Frontal cortex (tissue), 4 donors: ENCODE measurements around the gene MAGOH. TPM values are rescaled to one million over a fixed set of nuclear protein-coding genes. Genes with fewer than 3 reads are reported as not detected.

Experiments
- DNase-seq, 2 donors: peaks; one replicate each; pipeline ENCODE4 v3.0.0; 2012; ENCODE audit warnings: low spot score in 2 of 2
- FAIRE-seq: peaks from 2 replicates; lab custom pipeline; 2012; peaks lifted over from hg19 to GRCh38; lab: Jason Lieb, UNC
- total RNA-seq: library from RNA; depleted of rRNA; stranded (reverse); fragments of >200 nt; gene quantifications from one replicate; pipeline ENCODE4 v1.2.3, GENCODE V29; 2014
- donor health status: control.
- donor health status: control.
- donor health status: control.

Gene MAGOH
- total RNA-seq, 1 donor from 2014 or later, result 15.9 TPM

DNA sequence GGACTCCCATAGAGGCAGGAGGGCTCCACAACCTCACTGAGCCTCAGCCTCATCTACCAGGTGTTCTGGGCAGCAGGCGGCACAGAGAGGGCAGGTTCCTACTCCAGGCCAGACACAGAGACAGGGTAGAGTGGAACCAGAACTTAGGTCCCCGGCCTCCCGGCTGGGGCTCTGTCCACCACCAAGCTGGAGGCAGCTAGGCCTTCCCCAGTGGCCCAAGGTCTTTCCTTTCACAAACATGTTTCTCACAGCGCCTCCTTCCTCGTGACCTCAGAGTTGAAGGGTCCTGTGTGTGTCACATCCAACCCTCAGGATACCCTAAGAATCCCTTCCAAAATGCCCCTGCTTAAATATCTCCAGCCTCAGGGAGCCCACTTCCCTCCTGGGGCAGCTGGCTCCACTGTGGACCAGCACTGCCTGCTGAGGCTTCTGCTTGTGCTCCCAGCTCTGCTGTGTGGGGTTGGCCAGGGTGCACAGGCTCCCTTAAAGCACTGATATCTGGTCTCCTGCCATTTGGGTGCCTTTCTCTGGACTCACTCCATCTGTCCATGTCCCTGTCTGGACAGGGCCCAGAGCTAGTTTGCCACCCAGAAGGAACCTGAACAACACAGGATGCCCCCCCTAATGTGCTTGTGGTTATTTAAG is 33.2 kb upstream of the MAGOH start:
- no peak for FAIRE-seq

DNA sequence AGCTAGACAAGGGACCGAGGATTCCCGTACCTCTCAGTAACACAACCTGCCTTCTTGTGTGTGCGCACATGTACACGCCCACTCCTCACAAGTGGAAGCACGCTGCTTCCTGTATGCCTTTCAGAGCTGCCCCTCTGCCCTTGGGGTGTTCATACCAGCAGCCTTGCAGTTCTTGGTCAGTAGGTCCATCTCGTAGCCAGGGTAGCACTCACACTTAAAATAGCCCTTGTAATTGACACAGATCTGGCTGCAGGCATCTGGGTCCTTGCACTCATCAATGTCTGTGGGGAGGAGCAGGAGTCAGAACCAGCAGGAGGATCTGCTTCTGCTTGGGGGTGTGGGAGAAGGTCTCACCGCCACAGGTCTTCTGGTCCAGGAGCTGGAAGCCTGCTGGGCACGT is 32.6 kb upstream of the MAGOH start:
- no peak for DNase-seq
- no peak for FAIRE-seq

More for the DNA sequence above, 33.2 kb upstream of the MAGOH start:
- no peak for DNase-seq

DNA sequence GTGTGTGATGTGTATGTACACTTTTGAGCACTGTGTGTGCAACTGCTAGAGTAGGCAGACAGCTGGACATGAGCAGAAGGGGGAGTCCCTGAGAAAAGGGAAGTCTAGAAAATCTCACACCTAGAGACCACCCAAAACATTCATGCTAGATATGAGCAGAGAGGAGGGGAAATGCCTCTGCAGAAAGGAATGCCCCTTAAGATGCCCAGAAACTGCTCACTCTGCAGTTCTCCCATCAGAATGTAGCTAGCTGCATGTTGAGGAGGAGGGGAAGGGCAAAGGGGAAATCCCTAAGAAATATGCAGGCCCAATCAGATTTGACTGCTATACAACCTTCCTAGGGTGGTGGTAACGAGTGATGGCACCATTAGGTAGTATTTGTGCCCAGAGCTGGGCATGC is 31.8 kb upstream of the MAGOH start:
- DNase-seq, result no peak
- FAIRE-seq, result no peak

DNA sequence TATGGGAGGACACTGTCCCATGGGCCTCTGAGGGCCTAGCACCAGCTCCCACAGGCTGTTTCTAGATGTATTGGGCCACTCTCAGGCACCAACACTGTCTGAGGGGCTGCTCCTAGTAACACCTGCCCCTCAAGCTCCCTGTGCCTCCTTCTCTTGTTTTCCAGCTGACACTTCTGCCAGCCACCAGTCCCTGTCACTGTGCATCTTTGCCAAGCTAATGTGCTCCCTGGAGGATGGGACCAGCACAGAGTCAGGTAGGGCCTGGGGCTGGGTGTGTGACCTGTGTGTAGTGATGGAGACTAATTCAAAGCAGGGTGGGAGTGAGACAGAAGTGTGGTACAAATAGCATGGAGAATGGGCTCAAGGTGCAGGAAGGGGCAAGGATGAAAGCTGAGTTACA is 29.4 kb upstream of the MAGOH start:
- no peak for FAIRE-seq

DNA sequence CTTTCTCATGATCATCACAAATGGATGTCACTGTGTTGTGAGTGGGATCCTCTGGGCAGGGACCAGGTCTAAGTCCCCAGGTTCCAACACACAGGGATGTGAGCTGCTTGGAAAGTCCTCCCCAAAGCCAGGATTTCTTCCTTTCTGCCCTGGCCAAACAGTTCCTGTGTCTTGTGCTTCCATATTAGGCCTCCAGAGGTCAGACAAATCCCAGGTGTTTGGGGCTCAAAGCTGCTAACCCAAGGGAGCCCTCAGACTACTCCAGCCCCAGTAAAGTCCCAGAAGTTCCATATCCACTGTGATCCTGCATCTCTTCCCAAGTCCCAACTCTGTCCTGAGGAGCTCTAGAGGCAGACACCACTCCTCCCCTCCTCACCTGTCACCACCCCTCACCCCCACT is 27.7 kb upstream of the MAGOH start:
- DNase-seq (no peak), FAIRE-seq (no peak)

More for the DNA sequence above, 29.4 kb upstream of the MAGOH start:
- no peak for DNase-seq

DNA sequence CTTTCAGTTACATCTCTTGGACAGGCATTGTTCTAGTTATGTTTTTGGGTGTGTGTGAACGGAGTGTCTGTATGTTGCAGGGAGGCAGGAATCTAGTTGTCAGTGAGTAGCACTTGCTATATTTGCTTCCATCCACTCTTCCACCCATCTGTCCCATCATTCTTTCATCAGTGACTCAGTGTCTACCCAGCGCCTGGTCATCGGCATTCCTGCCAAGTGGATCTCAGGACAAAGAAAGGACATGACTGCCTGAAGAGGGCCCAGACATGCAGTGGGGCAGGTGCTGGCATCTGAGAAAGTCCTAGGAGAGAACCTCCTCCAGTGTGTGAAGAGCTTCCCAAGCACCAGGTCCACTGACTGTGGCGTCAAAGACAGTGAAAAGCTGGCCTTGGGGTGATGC is 27.3 kb upstream of the MAGOH start:
- no peak for DNase-seq
- no peak for FAIRE-seq

DNA sequence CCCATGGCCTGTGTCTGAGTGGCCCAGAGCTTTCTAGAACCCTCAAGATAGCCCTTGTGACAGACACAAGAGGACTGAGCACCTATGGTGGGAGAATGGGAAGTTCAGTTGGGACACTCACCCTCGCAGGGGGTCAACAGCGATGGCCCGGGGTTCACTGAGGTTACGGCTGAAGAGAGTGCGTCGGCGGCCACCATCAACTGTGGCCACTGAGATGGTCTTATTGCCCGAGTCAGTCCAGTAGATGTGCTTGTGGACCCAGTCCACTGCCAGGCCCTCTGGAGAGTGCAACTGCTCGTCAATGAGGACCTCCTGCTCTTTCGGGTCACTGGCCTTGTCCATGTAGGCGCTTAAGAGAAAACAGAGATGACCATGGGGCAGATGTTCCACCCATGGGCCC is 25.7 kb upstream of the MAGOH start:
- DNase-seq, result no peak
- FAIRE-seq, result no peak

DNA sequence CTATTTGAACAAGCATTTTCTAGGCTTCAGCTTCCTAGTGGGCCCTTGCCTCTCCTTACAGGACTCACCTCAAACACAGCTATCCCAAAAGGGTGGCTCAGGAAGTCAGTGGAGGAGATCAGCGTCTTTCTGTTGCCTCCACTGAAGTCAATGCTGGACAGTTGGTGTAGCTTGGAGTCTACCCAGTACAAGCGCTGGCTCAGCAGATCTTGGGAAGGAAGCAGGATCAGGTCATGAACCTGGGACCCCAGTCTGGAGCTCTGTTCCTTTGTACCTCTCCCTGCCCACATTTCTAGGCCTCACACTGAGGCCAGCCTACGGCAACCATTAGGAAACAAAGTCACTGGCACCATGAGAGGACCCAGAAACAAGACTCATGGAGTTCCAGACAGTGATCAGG is 23.7 kb upstream of the MAGOH start:
- FAIRE-seq (no peak), DNase-seq (no peak)

DNA sequence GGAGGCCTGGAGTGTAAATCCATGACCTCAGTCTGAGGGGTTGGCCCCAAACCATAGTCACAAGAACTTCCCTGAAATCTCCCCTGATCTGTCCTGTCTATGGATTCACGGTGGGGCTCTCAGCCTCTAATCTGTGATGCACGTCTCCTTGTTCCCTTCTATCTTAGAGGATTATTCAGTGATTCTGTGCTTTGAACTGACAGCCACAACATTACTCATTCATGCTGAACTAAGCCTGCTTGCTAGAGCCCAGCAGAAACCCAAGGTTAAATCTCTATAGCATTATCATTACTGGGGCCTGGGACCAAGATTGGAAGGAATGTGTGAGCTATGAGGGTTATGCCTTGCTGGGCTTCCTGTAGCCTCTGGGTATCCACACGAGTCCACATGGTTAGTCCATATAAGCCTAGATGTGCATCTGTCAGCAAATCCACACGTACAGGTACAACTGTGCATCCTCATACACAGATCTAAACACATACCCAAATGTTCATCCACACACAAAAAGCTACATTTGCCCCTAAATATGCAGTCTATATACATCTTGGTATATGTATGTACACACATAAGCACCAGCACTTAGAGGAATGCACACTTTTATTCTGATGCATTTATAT is 22.4 kb upstream of the MAGOH start:
- no peak for FAIRE-seq
- no peak for DNase-seq

DNA sequence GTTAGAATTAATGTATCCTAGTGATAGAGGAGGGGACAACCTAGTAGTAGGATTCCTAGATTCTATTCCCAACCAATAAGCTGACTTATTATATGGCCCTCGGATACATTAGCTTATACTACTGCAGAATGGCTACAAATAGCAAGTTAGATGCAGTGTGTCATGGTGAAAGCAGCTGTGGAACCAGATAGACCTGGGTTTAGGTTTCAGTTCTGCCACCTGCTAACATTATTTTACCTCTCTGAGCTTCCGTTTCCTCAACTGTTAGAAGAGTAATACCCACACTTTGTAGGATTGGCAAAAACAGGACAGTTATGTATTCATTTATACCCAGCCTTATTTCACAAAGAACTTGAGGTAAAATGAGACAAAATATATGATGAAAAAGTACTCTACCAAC is 21.6 kb upstream of the MAGOH start:
- FAIRE-seq (no peak), DNase-seq (no peak)

DNA sequence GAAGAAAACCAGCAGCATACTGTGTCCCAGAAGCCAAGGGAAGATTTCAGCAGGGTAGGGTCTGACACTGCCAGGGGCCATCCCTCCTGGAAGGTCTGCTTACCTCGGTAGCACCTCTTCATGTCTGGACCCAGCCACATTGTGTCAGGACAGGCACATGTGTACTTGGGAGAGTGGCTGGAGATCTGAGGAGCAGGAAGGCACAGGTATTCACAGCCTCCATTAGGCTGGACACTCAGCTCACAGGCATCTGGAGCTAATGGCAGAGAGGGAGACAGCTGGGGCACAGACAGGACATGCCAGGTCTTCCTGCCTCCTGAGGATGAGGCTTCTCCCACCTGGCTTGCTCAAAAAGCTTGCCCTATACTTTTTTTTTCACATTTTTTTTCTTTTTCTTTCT is 19.9 kb upstream of the MAGOH start:
- no peak for FAIRE-seq
- DNase-seq, result no peak

DNA sequence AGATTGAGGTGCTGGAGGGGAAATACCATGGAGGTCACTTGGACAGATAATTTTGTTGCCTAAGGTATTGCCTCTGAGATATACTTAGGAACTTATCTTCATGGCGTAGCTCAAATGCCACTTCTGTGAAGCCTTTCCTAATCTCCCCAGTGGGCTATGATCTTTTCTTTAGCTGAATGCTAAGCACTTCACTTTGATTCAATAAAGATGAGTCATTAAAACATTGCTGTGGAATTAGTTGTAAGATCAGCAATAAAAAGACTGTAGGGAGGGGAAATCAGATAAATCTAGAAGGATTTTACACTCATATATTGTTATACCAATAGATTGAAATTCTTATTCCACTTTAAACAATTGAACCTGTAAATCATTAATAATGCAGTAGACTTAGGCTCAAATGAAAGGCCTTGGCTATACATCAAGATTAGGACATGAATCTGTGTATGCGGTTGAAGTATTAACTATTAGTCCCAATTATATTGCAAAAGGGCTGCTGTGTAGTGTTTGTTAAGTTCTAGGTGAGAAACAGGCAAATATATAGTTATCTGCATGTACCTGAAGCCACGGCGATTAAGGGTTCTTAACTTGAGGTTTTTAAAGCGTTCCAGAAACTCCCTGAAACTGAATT is 19.2 kb upstream of the MAGOH start:
- no peak for DNase-seq
- no peak for FAIRE-seq

DNA sequence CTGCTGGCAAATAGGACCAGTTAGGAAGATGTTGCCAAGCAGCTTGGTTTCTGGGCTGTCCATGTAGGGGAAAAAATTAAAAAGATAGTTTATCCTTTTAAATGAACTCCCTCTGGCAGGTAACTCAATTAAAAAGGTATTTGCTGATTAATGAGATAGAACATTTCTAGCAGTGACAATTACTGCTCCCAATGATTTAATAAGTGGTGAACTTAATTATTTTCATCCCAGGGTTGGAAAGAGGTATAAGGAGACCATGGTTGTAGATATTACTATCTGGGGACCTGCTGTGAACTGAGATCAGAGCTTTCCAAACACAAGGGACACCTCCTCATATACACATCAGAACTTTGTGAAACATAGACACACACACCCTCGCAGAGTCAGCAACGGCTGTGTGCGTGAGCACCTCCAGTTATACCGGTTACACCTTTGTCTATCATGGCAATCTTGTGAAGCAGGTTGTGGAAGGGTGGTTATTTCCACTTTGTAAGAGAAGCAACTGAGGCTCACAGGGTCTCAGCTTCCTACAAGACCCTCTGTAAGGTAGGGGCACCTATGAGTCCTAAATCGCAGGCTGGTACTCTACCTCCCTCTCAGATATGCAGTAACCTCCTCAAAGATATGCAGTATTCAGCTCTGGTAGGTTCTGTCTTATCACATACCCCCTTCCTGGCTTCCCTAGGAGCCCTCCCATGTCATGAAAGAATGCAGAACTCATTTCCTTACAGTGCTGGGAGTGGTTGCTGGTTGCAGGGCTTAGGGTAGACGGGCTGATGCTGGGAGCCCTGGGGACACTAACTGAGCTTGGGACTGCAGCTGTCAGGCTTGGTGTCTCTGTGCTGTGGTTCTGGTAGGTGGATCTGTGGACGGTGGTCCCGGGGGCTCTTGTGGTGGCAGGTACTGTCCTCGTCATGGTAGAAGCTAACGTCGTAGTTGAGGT is 18.5 kb upstream of the MAGOH start:
- DNase-seq, result no peak
- no peak for FAIRE-seq

DNA sequence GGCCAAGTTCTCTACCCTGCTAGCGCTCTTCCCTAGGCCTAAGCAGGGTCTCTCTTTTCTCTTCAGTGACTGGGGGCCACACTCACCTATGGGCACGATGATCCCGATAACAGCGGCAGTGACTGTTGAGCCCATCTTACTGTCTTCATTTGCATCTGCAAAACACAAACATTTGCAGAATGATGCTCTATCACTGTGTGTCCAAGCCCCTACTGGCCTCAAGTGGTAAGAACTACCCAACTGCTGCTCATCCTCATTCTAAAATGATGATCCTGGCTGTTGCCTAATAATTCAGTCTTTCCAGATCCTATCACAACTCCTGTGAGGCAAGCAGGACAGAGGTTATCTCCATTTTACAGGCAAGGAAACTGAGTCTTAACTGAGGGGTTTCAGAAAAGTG is 16.7 kb upstream of the MAGOH start:
- no peak for DNase-seq
- FAIRE-seq, result no peak

DNA sequence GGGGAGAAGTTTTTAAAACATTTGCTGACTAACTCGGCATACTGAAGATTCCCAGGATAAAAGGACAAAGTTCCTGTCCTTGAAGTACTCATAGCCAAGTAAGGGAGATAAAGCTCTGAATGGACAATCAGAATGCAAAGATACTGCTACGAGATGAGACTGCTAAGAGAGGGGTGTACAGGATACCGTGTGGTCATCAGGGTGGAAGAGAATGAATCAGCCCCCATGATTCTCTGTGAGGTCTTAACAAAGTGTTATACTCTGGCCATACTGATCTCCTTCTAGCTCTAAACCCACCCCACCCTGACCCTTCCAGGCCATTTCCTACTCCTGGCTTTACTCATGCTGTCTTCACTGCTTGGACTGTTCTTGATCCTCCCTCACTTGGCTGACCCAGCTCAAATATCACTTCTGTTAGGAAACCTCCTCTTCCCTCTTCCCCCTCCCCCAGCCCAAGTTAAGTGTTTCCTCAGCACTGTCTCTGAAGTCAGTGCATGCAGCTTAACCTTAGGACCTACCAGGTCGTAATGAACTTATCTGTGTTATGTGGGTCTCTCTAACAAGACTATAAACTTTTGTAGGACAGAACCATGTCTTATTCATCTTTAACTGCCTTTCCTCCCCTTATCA is 15.8 kb upstream of the MAGOH start:
- DNase-seq (no peak), FAIRE-seq (no peak)

DNA sequence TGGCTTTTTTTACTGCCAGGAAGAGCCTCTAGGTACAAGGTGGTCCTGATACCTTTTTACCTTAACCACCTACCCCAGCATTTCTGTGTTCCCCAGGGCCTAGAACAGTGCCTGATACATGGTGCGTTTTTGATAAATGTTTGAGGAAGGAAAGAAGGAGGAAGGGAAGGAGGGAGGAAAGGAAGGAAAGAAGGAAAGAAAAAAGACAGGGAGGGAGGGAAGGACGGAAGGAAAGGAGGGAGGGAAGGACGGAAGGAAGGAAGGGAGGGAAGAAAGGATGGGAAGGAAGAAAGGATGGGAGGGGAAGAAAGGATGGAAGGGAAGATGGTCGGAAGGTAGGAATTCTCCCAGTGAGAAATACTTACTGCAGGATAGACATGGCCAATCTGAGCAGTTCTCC is 12.0 kb upstream of the MAGOH start:
- FAIRE-seq (no peak), DNase-seq (no peak)

DNA sequence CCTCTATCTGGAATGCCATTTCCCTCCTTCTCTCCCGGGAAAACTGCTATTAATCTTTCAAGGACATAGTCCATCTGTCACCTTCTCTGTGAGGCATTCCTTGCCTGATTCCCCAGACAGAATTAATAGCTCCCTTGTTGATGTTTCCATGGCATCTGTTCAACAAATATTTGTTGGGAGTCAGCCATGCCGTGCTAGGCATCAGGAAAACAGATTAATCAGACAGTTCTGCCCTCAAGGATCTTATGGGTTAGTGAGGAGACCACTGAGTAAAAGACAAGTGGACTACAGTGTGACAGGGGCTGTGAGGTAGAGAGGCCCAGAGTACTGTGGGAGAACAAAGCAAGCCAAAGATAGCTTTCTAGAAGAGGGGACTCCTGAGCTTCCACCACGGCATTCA is 11.4 kb upstream of the MAGOH start:
- DNase-seq, result no peak

DNA sequence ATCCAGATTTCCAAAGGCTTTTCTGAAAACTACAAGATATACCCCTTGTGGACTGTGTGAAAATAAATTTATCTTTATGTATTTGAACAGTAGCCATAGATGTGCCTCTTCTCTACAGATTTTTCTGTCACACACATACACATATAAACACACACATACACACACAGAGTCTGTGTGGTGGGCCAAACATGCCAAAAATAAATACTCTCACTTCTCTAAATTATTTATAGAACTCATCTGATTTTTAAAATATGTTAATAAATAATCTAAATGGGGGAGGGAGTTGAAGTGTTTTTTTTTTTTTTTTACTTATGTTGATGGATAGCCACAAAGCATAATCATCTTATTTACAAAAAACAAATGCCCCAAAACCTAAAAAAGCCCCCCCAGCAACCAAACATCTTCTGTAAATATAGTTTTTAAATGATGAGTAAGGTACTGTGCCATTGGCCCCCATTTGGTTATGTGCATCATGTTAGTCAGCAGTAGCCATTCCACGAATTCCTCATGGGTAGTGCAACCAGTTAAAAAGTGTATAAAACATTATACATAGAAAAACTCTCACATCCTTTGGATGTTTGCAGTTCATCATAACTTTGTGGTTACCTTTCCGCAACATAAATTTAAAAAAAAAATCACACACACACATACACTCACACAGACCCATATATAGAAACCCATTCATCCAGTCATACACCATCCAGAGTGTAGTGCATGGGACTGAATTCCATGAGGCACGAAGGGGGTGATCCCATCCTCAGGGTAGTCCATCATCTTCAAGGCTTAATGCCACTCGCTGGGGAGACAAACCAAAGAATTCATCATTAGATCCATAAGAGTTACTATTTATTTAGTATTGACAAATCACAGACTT is 8.2 kb upstream of the MAGOH start:
- FAIRE-seq (no peak), DNase-seq (no peak)

More for the DNA sequence above, 11.4 kb upstream of the MAGOH start:
- no peak for FAIRE-seq

DNA sequence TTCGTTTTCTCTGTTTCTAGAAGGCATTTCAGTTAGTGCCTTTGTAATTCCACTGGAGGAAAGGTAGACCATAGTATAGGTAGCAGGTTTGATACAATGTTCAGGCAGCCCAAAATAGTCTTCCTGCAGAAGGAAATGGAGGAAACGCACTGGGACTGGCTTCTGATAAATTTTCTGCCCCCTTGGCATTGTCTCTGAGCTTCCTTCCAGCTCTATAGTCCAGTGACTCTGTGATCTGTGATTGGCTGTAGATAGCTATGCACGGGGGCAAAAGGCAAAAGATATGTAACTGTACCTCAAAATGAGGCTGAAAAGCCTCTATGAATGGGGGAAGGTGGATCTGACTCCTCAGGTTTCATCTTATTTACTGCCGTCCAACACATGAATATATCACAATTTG is 5.8 kb upstream of the MAGOH start:
- DNase-seq, result no peak
- FAIRE-seq, result no peak
